SH-SY5Y (cell line): ENCODE measurements around the gene THSD7A.

ENCODE experiments used
- GATA2 ChIP-seq: IDR thresholded peaks from 2 replicates; pipeline ENCODE4 v1.6.1; 2011; ENCODE audit warnings: mild to moderate bottlenecking, low read depth, low read length
- GATA3 ChIP-seq: IDR thresholded peaks from 2 replicates; pipeline ENCODE4 v1.6.1; 2011; ENCODE audit warnings: low read depth, mild to moderate bottlenecking, low read length, moderate library complexity

Gene THSD7A

DNA sequence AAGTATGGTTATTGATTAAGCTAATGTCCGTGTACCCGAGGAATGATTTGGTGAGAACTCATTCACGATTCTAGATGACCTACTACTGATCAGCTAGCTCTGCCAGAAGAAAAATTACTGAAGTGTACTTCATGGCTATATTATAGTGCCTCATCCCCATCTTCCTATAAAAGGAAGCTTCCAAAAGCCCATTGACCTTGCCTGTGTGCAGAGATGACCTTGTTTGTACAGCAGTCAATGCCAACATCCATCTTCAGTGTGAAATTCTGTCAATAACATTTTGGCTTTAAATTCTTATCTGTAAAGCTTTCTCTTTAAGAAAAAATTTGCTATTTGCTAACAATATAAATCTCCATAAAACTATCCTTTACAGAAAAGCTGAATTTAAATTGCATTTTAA lies 315.7 kb downstream of the THSD7A start:
- TF ChIP-seq GATA2 (no peak), GATA3 (no peak)

DNA sequence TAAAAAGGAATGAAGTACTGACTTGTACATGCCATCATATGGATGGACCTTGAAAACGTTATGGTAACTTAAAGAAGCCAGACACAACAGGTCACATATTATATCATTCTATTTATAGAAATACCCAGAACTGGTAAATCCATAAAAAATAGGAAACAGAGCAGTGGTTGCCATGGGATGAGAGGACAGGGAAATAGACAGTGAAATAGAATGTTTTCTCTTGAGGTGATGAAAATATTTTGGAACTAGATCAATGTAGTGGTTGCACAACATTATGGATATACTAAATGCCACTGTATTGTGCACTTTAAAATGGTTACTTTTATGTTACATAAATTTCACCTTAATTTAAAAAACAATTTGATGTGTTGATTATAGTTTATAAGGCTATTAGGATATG lies 318.5 kb downstream of the THSD7A start:
- TF ChIP-seq GATA3 (no peak), GATA2 (no peak)

DNA sequence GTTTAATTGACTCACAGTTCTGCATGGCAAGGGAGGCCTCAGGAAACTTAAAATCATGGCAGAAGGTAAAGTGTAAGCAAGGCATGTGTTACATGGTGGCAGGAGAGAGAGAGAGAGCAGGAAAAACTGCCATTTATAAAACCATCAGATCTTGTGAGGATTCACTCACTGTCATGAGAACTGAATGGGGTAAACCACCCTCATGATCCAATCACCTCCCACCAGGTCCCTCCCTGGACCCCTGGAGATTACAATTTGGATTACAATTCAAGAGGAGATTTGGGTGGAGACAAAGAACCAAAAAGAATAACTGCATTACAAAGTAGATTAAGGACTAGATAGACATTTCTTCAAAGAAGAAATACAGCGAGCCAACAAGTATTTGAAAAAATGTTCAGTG lies 324.1 kb downstream of the THSD7A start:
- no peak for TF ChIP-seq GATA2
- TF ChIP-seq GATA3 = no peak

DNA sequence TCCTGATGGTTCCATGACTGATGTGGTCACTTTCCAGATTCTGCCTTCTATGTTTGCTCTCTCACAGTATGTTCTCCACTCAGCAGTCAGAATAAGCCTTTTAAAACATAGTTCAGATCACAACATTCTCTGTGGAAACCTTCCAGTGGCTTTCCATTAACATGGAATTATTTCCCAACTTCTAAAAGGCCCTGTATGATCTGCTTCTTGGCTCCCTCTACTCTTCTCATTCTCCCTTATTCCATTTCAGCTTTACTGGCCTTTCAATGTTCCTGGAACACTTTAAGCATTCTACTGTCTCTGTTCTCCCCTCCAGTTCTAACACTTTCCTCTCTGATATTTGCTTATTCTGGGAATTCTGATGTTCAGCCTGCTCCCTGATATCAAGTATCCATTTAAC lies 325.6 kb downstream of the THSD7A start:
- TF ChIP-seq GATA2 (no peak), GATA3 (no peak)

DNA sequence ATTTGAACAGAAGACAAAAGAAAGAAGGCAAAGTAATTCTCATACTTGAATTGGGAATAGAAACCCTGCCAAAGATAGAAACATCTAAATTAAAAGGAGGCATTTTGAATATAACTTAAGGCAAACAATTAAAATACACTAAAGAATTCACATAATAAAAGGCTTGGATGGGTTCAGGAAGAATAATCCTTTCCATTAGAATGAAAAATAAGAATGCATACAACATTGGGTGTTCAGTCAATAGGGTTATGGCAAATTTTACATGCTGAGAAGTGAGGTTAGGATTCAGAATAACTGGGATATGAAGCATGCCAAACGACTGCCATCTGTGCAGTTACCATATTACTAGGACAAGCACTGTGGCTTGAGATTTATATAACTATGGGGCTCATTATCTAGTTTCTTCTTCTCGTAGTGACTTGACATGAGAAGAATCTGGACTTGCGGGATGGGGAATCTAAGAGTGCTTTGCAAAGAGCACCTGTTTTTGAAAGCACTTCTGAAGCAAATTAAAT lies 326.5 kb downstream of the THSD7A start:
- TF ChIP-seq GATA2 = no peak
- no peak for TF ChIP-seq GATA3

DNA sequence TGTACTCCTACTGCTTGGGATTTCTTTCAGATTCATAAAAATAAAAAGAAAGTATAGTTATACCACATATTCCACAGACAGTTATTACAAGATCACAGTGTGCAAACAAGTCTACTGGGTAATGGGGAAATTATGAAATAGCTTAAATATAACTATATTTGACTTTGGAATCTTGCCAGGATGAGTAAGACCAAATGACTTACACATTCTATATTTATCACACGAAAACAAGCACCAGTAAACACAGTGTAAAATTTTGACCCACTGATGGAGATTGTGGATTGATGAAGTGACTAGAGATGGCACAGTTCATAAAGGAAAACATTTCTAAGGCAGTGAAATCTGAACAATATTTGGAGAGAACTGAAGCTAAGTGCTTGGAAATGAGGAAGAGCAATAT lies 339.7 kb downstream of the THSD7A start:
- no peak for TF ChIP-seq GATA2
- no peak for TF ChIP-seq GATA3

DNA sequence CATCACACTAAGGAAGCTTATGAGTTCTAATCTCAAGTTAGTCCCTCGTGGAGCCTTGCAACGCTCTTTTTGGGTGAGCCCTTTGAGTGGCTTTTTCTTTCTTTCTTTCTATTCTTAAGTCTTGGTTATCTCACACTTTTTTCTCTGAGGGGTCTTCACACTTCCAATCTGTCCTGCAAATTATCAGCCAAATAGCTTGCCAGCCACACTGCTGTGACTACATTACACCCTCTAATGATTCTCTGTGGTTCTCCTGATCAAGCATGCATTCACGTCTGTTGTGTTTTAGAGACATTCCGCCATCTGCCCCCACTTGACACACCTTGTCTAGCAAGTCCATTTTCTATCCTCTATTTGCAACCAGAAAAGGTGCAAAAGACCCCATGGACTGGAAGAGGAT lies 340.2 kb downstream of the THSD7A start:
- TF ChIP-seq GATA2 (no peak), GATA3 (no peak)

DNA sequence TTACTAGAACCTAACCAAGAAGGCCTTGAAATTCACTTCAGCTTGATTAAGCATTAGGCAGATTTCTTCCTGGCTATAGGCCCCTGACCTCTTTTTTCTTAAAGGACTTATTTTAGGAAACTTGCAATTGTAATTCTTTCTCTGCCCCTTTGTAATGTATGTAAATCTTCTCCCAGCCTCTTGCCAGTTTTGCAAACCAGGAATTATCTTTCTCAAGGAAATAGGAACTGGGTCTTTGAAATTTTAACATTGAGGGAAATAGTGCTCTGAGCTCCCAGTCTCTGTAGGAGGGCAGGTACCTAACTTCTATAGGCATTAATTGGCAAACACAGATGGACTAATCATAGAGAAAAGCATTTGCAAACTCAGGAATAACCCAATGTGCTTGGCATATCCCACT lies 342.7 kb downstream of the THSD7A start:
- TF ChIP-seq GATA2 (no peak), GATA3 (no peak)

DNA sequence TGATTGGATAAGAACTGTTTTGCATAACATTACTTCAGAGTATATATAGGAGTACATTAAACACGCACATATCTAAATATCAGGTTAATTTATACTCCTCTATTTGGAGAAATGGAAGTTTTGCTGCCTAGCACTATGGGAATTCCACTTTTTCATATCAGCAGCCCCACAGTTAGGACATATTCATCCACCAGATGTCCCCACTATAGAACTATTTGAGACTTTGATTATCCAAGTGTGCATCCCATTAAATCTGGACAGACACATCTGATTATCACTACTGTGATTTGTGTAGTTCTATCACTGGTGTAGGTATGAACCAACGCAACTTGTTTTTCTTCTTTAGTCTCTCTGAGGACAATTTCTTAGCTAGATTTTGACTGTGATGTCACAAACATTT lies 345.7 kb downstream of the THSD7A start:
- TF ChIP-seq GATA2 = no peak
- TF ChIP-seq GATA3 = no peak

DNA sequence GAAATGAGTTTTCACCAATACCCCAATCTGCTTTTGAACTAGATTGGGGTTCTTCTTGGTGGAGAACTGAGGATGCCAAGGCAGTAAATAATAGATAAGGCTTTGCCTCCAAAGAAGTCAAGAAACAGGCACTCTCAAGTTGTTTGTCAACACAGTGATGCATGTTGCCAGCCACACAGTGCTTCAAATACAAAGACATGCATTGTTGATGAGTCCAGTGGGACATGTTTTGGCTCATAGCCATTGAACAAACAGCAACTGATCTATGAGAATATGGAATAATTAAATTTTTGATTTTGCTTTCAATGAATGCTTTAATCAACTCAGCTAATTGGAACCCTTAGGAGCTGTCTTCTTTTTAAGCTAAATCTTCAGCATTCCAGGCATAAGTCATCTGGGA lies 346.4 kb downstream of the THSD7A start:
- TF ChIP-seq GATA3 (no peak), GATA2 (no peak)

DNA sequence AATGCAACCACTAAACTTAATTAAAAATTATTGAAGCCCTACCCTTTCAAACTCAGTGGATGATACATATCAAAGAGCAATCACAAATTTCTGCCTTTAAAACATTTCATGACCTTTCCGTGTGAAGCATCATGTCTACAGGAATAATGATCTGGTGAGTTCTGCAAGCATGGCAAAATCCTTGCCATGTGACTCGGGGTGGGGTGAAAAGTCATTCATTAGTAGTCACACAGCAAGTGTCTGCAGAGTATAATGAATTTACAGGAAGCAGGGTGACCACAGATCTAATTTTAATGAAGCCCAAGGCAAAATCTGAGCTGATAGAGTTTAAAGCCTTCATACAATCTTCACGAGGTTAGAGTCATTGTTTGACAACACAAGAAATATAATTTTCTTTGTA lies 351.9 kb downstream of the THSD7A start:
- TF ChIP-seq GATA3 = no peak
- TF ChIP-seq GATA2 = no peak

DNA sequence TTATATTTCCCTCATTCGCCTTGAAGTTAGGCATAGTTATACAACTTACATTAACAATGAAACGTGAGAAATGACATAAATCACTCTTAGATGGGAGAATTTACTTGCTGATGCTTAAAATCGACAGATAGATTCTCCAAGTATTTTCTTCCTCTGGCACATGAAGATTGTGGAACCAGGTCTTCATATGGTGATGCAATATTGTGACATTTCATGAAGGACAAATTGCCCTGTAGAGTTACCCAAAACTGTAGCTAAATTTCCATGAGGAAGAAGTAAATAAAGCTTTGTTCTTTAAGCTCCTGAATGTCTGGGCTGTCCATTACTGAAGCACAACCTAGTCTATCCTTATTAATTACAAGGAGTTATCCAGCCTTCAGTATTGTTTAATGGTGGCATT lies 353.1 kb downstream of the THSD7A start:
- TF ChIP-seq GATA3 (no peak), GATA2 (no peak)

DNA sequence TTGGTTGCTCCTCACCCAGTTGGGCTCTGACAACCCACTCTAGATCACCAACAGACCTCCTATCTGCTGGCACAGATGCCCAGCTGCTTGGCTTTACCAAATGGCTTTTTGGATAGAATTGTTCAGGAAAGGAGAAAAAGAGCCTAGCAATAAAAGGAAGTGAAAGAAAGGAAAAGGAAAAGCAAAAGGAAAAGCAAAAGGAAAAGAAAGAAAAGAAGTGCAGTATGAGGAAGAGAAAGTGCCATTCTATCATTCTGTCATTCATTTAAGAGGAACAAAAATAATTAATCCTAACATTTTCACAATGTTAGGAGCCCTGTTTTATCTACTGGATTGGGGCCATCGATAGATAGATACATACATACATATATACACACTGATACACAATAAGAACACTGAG lies 353.6 kb downstream of the THSD7A start:
- TF ChIP-seq GATA3 = no peak
- TF ChIP-seq GATA2 = no peak

DNA sequence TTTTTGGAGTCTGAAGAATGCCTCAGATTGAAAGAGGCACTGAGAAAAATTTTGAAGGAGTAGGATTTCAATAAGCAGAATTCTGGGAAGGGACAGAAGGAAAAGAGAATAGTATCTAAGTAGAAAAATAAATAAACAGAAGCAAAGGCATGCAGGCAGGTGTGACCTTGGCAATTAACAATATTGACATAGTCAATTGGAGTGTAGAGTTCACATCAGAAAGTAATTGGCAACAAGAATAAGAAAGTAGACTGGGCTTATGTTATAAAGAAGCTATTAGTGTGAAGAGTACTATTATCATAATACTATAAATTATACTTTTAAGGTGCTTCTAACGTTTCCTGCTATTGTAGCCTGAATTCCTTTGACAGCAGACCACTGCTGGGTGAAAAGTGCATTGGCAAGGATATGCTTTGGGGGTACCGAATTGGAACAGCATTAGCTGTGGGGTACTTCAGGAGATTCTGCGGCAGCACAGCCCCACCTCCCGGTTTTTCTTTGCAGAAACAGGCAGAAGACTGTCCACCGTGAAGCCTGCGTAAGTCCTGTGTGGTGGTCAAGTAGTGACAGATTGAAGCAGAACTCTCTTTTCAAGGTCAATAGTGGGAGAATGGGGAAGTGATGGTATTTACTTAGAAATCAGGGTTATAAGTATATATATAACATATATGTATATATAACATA lies 357.0 kb downstream of the THSD7A start:
- no peak for TF ChIP-seq GATA2
- TF ChIP-seq GATA3 = no peak

DNA sequence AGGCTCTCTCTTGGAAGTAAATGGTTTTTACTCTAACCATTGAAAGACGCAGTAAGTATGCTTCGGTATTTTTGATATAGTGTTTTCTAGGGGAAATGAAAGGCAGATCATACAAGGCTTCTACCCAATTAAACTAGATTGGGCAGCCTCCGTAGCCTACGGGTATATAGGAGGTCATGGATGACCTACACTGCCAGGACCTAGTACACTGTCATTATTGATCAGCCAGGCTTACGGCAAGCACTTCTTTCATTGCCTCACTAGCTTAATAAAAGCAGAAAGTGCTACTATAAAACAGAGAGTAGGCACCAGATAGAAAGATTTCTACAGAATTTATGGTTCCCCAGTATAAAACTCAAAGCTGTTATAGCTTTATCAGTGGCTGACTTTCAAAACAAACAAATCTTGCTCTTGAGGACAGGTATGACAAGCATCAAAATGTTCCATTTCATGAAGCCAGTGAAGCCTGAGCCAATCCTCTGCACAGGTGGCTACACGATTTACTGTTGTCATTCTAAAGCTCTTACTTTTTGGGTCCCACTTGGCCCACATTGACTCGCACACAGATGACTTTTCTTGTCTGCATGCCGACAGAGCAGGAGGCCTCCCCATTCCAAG lies 358.1 kb downstream of the THSD7A start:
- TF ChIP-seq GATA2 (no peak), GATA3 (no peak)
